Epithelial cell of proximal tubule (primary cell): Measurements from ENCODE around the gene LCTL. TPM values are rescaled to one million over a fixed set of nuclear protein-coding genes. Genes with fewer than 3 reads are reported as not detected.
"Not testable (repeated sequence)": the region's sequence is repeated elsewhere in the genome, so short reads cannot be mapped to it uniquely, and the experiment has no call there.

ENCODE experiments used
- DNase-seq: peaks from one replicate; pipeline ENCODE4 v3.0.0-alpha.2; 2011; ENCODE audit warnings: low read depth
- H3K4me3 ChIP-seq: 2 replicates; pipeline ENCODE4 v1.5.1; 2011; ENCODE audit warnings: low read depth, mild to moderate bottlenecking, low read length
- CTCF ChIP-seq: conservative IDR thresholded peaks from 2 replicates; pipeline ENCODE4 v1.5.1; 2012; ENCODE audit warnings: low read depth, mild to moderate bottlenecking, low read length
- total RNA-seq: library from RNA; depleted of rRNA; stranded (reverse); fragments of >200 nt; gene quantifications from 2 replicates; pipeline ENCODE4 v1.2.3, GENCODE V29; 2015

Gene LCTL
- total RNA-seq, 1 donor from 2014 or later, result 0.23 TPM

GRCh38 chr15:66504563-66505429 lies 61.0 kb downstream of the LCTL start, which contains the start of the genes RPL4 and ZWILCH:
TSS of gene RPL4 (minus strand) at chr15:66504855. CDS start at chr15:66504790, 65 bp downstream.
TSS of gene ZWILCH (plus strand) at chr15:66505326. CDS start at chr15:66505339, 13 bp downstream.
- H3K4me3 ChIP-seq, result peak within 1 kb of the TSS; percentile 62
- TF ChIP-seq CTCF, result no peak
- DNase-seq, result peak; percentile 83

GRCh38 chr15:66503780-66504562 lies 61.8 kb downstream of the LCTL start:
- DNase-seq, result no peak
- peak overlapping the region; percentile 62 for H3K4me3 ChIP-seq
- no peak for TF ChIP-seq CTCF

GRCh38 chr15:66503041-66503648 lies 62.7 kb downstream of the LCTL start:
- H3K4me3 ChIP-seq, result peak overlapping the region; percentile 62
- DNase-seq, result not testable (repeated sequence)

- H3K4me3 ChIP-seq, result peak overlapping the region; percentile 62
- DNase-seq, result no peak
- no peak for TF ChIP-seq CTCF
Measured at GRCh38 chr15:66502491-66502890, 63.3 kb downstream of the LCTL start.

- H3K4me3 ChIP-seq, DNase-seq: not testable (repeated sequence)
Measured at GRCh38 chr15:66500346-66500745, 65.5 kb downstream of the LCTL start.

GRCh38 chr15:66498501-66499386 lies 67.1 kb downstream of the LCTL start:
- no peak overlapping the region for H3K4me3 ChIP-seq
- TF ChIP-seq CTCF, result peak; percentile 43
- no peak for DNase-seq

Other genes with a start within 250 kb of the LCTL start
- 6.8 and 16.8 TPM in 2 replicates for gene TIPIN, start 209.3 kb downstream of the LCTL start, total RNA-seq
- gene MAP2K1, start 179.1 kb downstream of the LCTL start, total RNA-seq, result 66.7 and 84.3 TPM in 2 replicates
- gene SNAPC5, start 68.2 kb downstream of the LCTL start, total RNA-seq, result 13.2 and 24.5 TPM in 2 replicates
- 2,957 and 5,028 TPM in 2 replicates for gene RPL4, start 61.1 kb downstream of the LCTL start, total RNA-seq
- 30.6 and 40.2 TPM in 2 replicates for gene ZWILCH, start 60.7 kb downstream of the LCTL start, total RNA-seq
- 10.8 and 22.1 TPM in 2 replicates for gene SMAD6, start 136.2 kb upstream of the LCTL start, total RNA-seq